T follicular helper cell (primary cell): ENCODE data around the gene PNRC1.
"Not testable (repeated sequence)": the region's sequence is repeated elsewhere in the genome, so short reads cannot be mapped to it uniquely, and the experiment has no call there.

Experiments used
- DNase-seq: peaks from one replicate; pipeline ENCODE4 v3.0.0-alpha.2; 2020; ENCODE audit warnings: low read depth

The PNRC1 gene

DNA sequence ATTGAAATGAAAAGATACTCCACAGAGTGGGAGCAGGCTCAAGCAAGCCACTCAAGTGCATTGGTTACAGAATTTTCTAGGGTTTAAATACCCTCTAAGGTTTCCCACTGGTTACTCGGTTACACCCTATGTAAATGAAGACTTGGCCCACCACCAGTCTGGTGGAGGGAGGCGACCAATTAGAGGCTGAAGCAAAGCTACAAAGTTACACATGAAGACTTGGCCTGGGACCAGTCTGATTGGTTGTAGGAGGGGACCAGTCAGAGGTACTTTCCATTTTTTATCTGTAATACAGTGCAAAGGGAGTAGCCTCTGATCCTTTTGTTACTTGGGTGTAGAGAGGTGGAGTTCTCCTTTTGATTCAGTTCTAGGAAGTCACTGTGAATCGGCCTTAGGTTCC, 29.7 kb downstream of the PNRC1 start:
- DNase-seq: no peak

- DNase-seq: no peak
Measured at GRCh38 chr6:89111933-89112332, 31.4 kb downstream of the PNRC1 start.

GRCh38 chr6:89116702-89117101, 36.2 kb downstream of the PNRC1 start:
- no peak for DNase-seq

DNA sequence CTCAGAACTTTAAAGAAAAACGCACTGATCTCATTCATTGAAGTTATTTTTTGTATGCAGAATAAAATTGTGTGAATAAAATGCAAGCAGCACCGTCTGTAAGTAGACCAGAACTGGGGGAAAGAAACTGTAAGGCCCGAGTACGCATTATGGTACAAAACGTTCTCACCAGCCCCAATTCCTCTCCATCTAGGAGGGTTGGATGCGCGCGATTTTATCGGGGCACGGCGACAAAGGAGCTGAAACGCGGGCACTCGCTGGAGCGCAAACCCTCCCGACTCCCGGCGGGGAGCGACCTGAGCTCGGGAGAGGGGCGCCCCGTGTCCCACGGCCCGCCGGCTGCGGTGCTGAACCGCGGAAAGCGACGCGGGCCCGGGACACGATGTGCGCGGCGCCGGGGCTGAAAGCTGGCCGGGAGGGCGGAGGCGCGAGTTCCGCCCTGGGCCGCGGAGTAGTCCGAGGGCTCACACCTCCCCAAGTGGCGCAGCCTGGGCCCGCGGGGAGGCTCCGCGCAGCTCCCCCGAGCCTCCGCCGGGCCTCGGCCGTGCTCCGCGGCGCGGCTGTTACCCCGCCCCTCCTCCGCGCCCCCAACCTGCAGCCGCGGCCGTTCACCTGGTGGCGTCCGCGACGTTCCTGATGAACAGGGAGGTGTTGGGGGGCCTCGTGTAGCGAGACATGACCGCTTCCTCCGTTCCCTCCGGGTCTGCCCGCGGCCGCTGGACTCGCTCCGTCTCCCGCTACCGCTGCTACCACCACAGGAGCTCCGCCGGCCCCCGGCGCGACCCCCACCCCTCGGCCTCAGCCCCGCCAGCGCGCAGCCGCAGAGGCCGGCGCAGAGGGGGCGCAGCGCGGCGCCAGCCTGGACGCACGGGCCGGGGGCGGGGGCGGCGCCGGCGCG, 36.9 kb downstream of the PNRC1 start, which contains the start of gene SRSF12:
Gene SRSF12 (minus strand): TSS at position 861 of the 898 bp plus-strand sequence. CDS start 184 bp downstream, at position 677.
- peak; percentile 17 for DNase-seq

DNA sequence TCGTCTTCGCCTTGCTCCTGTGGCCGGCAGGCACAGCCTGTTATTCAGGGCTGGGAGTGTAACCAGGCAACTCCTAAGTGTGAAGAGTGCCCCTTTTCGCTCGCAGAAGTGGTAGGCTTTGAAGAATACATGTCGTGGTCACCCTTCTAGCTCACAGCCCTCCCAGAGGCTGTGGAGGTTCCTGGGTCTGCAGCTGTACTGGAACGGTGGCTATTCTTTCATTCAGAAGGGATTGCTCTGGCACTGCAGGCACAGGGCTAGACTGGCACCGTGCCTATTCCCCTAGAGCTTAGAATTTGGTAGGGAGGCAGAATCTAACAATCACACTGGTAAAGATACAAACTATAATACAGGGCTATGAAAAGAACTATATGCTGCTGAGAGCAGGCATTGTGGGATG, 38.4 kb downstream of the PNRC1 start:
- DNase-seq: no peak

DNA sequence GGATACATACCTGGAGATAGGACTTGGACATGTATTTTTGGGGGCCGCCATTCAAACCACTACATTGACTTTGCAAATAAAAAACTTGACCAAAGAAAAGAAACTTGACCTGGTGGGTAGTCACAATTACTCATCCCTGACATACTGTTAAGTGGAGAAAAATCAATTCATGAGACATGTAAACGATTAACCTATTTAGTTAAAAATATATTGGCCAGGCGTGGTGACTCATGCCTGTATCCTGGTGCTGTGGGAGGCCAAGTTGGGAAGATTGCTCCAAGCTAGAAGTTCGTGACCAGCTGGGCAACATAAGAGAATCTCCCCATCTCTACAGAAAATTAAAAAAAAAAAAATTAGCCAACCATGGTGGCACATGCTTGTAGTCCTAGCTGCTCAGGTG, 39.8 kb downstream of the PNRC1 start:
- DNase-seq: no peak

- DNase-seq: no peak
Measured at GRCh38 chr6:89121934-89122333, 41.4 kb downstream of the PNRC1 start.

GRCh38 chr6:89122625-89123024, 42.1 kb downstream of the PNRC1 start:
- no peak for DNase-seq

GRCh38 chr6:89128256-89128671, 47.7 kb downstream of the PNRC1 start:
- not testable (repeated sequence) for DNase-seq

DNA sequence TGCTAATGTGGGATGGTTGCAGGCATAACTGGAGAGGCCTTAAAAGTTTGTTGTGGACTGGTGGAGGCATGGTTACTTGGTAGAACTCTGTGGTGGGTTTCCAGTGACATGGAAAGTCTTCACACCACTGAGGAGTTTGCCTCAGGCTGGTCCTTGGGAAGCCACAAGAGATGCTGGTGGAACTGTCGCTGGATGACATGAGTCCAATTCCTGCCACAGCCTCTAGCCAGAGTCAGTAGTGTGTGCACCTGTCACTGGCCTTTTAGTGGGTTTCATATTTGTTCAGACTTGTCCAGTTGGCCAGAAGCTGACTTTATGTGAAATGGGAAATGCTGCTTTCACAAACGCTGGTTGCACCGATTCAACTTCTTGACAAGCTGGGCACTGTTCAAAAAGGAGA, 51.0 kb downstream of the PNRC1 start:
- no peak for DNase-seq

DNA sequence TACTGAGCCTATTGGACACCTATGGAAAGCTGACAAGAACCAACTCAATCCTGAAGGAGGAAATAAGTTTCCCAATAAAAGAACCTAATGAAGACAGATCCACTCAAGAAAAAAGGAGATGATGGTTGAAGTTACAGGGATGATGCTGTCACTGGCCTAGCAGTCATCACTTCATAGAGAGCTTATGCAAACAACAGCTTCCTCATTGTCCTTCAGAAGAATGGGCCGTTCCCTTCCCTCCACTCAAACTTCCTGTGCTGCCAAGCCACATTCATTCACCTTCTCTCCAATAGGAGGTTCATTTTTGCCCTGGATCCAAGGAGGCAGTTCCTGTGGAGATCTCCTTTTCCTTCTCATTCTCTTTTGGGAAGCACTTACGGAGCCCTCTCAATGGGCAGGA, 51.5 kb downstream of the PNRC1 start:
- DNase-seq: no peak

GRCh38 chr6:89133981-89134380, 53.4 kb downstream of the PNRC1 start:
- no peak for DNase-seq

- DNase-seq: no peak
Measured at GRCh38 chr6:89134723-89135122, 54.2 kb downstream of the PNRC1 start.
